HG02840 (cell line): ENCODE results near the gene CADM4.
A peak's percentile ranks its signal among the peaks of the same experiment; 100 is the strongest.
"Not testable (repeated sequence)": the region's sequence is repeated elsewhere in the genome, so short reads cannot be mapped to it uniquely, and the experiment has no call there.

Experiments used
- ATAC-seq: cut with Tn5 transposase; IDR thresholded peaks from one replicate; pipeline ENCODE4 v1.9.1; 2021; ENCODE audit warnings: mild to moderate bottlenecking, moderate library complexity, moderate number of reproducible peaks; ENCODE audit not compliant: unreplicated experiment, low FRiP score

The CADM4 gene, protein sequence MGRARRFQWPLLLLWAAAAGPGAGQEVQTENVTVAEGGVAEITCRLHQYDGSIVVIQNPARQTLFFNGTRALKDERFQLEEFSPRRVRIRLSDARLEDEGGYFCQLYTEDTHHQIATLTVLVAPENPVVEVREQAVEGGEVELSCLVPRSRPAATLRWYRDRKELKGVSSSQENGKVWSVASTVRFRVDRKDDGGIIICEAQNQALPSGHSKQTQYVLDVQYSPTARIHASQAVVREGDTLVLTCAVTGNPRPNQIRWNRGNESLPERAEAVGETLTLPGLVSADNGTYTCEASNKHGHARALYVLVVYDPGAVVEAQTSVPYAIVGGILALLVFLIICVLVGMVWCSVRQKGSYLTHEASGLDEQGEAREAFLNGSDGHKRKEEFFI

DNA sequence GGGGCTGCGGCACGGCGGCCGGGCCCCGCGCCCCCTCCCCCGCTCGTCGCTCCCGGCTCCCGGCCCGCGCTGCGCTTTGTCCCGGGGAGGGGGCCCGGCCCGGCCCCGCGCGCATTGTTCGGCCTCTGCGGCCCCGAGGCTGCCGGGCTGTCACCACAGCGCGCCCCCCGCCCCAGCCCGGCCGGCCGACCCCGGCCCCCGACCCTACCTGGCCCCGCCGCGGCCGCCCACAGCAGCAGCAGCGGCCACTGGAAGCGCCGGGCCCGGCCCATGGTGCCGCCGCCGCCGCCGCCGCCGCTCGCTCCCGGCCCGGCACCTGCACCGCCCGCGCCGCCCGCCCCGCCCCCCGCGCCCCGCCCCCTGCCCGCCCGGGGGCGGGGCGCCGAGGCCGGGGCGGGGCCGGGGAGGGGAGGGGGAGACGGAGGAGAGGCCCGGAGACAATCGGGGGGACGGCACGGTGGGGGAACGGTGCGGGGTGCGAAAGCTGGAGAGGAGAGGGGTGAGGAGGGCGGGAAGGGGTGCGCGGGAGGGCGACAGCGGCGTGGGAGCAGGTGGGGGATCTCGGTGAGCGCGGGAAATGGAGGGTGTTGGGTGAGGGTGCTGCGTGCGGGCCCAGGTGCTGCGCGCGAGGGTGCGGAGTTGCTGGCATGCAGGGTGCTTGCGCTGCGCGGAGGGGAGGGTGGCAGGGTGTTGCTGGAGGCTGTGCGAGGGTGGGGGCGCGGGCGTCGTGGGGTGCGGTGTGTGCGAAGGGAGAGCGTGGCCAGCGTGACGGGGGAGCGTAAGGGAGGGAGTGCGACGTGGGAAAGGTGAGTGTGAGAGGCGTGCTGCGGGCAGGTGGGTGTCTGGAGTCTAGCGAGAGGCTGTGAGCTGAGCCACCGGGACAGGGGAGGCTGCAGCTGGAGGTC is at the start of gene CADM4:
Gene CADM4 (minus strand): TSS at position 332 of the 905 bp plus-strand sequence. CDS start 60 bp downstream, at position 272.
- ATAC-seq: no peak

DNA sequence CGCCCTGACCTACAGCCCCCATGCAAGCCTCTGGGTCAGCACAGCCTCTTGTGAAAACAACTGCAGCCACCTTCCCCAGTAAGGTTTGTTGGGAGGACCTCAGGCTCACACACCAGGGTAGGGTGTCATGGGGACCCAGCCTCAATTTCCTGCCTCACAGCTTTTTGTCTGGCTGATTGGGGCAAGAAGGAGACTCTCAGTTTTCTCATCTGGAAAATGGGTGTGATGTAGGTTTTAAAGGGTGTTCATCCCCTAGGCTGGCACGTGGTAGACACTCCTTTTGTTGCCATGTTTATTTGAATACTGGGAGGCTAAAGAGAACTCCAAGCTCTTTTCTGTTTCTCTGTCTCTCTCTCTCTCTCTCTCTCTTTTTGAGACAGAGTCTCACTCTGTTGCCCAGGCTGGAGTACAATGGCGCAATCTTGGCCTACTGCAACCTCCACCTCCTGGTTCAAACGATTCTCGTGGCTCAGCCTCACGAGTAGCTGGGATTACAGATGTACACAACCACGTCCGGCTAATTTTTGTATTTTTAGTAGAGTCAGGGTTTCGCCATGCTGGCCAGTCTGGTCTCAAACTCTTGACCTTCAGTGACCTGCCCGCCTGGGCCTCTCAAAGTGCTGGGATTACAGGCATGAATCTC is 48.5 kb upstream of the CADM4 start:
- ATAC-seq: no peak

DNA sequence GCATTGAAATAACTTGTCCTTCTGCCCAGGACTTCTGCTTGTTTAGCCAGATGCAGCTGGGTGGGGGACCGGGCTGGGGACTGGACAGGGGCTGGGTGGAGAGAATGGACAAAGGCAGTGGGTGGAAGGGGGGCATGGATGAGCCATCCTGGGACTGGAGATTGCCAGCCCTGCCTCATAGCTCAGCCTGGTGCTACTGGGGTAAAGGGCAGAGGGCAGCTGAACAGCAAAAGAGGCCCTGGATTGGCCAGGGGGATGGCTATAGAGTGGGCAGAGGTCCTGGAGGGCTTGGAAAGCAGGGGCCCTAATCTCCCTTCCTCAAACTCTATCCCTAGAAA is 48.0 kb upstream of the CADM4 start:
- no peak for ATAC-seq

DNA sequence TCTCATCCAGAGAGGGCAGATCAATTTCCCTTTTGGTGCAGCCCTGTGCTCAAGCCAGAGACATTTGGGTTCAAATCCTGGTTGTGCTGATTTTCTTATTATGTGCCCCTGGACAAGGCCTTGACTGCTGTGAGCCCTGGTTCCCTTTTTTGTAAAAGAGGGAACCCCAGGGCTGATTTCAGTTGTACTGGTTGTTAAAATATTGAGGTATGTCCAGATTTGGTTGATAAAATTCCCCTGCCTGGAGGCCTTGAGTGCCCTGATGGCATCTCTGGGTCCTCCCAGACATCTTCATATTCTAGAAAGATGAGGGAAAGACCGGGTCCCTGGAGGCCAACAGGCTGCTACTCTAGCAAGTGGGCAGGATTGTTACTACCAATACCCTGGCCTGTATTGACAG is 44.7 kb upstream of the CADM4 start:
- ATAC-seq: no peak

DNA sequence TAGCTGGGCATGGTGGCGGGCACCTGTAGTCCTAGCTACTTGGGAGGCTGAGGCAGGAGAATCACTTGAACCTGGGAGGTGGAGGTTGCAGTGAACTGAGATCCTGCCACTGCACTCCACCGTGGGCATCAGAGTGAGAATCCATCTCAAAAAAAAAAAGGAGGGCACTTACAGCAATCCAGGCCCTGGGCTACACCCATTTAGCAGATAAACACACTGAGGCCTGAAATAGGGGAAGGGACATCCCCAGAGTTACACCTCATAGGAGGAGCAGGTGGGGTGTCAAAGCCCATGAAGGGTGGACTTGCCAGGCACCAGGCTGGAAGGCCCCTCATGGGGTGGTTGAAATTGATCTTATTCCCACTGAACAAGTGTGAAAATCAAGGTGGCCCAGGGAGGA is 44.3 kb upstream of the CADM4 start:
- ATAC-seq: no peak

DNA sequence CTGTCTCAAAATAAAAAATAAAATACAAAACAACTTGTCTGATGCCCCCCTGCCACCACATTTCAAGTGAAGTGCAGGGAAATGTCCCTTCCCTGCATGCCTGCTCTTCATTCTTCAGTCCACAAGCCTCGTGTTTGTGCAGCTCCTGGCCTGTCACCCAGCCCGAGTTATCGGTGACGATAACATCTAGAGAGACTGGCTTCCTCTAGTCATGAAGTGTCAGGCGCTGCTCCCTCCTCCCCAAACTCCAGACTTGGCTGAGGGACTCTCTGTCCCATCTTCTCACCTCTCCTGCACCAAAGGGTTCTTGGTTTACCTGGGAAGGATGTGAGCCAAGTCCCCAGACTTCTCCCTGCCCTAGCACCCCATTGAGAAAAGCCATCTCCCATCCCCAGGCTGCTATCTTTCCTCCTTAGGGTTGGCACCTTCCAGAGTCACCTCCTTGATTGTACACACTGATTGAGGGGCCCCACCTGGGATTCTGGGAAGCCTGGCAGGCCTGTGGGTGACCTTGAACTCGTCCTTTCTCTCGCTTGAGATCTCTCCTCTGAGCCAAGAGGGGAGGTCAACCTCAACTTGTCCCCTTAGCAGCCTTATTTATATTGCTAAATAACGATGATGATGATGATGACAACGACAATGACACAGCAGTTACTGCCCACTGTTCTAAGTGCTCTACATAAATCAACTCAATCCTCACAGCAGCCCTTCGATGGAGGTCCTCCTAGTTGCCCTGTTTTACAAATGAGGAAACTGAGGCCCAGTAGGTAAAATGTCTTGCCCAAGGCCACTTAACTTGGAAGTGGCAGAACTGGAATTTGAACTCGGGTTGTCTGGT is 43.4 kb upstream of the CADM4 start:
- no peak for ATAC-seq

DNA sequence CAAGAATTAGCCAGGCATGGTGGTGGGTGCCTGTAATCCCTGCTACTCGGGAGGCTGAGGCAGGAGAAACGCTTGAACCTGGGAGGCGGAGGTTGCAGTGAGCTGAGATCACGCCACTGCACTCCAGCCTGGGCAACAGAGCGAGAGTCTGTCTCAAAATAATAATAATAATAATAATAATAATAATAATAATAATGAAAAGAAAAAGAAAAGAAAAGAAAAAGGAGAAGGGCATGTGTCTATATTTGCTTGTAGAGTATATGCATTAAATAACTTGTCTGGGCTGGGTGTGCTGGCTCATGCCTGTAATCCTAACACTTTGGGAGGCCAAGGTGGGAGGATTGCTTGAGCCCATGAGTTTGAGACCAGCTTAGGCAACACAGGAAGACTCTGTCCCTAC is 42.6 kb upstream of the CADM4 start:
- not testable (repeated sequence) for ATAC-seq

DNA sequence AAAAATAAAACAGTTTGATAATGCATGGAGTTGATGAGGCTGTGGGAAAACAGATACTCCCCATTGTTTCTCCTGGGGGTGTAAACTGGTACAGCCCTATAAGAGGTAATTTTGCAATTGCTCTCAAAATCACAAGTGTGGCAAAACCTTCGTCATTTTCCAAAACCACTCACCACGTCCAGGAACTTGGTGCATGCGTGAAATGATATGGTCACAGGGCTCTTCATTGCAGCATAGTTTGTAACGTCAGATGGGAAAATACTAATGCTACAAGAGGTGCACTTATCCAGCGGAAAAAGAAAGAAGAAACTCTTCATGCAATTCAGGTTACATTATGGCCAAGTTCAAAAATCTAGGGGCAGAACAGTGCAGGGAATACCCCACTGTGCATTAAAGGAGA is 42.2 kb upstream of the CADM4 start:
- ATAC-seq: no peak

DNA sequence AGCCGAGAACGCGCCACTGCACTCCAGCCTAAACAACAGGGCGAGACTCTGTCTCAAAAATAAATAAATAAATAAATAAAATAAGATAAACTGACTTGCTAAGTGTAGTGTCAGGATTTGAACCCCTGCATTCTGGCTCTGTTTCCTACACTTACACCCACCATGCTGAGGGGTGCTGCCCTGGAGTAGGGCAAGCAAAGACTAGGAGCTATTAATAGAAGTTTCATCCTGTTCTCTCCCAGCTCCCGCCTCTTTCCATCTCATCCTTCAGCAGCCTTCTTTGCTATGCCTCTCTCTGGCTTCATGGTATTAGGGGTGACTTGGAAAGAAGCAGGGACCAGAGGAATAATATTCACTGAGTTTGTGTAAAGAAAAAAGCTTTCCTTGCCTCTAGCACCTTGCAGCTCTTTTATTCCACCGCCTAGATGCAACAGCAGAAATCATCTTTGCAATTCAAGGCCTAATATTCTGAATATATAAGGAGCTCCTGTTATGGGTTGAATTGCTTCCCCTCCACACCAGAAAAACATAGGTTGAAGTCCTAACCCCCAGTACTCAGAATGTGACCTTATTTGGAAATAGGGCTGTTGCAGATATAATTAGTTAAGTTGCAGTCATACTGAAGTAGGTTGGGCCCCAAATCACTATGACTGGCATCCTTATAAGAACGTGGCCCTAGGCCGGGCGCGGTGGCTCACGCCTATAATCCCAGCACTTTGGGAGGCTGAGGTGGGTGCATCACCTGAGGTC is 39.0 kb upstream of the CADM4 start:
- no peak for ATAC-seq

DNA sequence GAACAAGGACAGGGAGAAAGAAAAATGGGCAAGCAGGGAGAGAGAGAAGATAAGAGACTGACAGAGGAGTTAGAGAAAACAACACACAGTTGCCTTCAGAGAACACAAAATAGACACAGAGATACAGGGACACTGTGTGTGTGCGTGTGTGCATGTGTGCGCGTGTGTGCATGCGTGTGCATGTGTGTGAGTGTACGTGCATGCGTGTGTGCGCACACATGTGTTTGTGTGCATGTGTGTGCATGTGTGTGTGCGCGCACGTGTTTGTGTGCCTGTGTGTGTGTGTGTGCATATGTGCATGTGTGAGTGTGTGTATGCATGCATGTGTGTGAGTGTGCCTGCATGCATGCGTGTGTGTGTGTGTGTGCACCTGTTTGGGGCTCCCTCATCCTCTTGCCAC is 36.3 kb upstream of the CADM4 start:
- no peak for ATAC-seq

DNA sequence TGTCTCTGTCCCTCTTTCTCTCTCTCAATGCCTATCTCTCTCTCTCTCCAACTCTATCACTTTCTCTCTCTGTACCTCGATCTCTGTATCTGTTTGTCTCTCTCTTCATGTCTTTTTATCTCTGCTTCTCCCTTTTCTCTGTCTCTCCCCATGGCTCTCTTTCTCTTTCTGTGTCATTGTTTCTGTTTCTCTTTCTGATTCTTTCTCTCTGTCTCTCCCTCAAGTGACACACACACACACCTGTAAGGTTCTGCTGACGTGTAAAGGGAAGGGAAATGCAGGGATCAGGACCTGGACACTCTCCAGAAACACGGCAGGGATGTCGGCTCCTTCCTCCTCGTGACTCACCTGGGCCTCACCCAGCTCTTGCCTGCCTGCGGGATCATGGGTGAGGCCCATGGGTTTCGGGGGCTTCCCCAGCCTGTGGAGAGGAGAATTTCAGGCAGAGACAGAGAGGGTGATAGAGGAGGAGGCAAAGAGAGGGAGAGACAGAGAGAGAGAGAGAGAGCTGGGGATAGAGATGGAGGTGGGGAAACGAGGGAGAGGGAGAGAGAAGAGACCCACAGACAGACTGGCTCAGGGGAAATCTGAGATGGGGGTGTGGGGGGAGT is 35.7 kb upstream of the CADM4 start:
- no peak for ATAC-seq

DNA sequence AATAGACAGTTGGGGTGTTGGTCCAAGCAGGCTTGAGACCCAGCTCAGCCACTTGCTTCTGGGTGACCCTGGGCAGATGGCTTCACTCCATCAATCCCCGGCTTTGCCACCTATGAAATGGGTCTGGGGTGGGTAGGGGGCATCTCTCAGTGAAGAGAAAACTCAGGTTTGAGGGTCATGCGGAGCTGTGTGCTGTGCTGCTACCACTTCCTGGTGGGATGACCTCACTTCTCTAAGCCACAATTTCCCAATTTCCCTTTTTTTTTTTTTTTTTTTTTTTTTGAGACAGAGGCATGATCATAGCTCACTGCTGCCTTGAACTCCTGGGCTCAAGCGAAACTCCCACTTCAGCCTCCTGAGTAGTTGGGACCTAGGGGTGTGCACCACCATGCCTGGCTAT is 34.9 kb upstream of the CADM4 start:
- no peak for ATAC-seq

DNA sequence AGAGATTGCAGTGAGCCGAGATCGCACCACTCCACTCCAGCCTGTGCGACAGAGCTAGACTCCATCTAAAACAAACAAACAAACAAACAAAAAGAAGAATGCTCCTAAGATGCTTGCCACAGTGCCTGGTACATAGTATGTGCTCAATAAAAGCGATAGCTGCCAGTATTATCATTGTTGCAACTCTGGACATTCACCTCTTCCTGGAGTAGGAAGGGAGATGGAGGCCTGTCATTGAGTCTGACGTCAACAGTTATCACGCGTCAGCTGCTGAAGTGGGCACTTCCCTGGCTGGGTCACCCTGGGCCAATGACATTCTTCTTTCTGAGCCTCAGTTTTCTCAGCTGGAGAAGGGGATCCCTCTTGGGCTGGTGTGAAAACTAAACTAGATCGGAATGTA is 34.5 kb upstream of the CADM4 start:
- ATAC-seq: no peak

DNA sequence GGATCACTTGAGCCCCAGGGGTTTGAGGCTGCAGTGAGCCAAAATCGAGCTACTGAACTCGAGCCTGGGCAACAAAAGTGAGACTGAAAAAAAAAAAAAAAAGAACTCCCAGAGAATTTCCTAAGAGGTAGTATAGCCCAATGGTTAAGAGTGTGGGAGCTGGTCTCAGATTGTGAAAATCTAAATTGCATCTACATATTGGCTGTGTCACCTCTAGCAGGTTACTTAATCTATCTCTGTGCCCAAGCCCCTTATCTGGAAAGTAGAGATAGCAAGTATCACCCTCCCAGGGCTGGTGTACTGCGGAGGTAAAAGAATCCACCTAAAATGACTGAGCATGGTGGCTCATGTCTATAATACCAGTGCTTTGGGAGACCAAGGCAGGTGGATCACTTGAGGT is 34.0 kb upstream of the CADM4 start:
- ATAC-seq: no peak

DNA sequence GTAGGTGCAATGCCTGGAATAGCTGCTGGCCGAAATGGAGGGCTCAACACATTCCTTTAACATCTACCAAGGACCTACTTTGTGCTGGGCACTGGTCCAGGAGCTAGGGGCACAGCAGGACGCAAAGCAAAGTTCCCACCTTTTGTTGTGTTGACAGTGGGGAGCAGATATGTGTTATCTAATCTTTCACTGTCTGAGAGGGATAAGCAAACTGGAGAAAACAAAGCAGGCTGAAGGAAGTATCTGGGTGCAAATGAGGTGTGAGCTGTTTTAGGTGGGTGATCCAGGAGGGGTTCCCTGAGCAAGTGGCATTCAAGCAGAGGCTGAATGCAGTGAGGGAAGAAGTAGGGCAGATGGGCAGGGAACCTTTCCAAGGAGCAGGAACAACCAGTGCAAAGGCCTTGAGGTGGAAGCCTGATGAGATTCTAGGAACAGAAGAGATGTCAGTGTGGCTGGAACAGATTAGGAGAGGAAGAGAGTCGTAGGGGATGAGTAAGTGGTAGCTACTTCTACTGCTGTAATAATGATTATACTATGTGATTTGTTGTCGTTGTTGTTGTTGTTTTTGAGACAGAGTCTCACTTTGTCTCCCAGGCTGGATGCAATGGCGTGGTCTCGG is 32.5 kb upstream of the CADM4 start:
- ATAC-seq: no peak

DNA sequence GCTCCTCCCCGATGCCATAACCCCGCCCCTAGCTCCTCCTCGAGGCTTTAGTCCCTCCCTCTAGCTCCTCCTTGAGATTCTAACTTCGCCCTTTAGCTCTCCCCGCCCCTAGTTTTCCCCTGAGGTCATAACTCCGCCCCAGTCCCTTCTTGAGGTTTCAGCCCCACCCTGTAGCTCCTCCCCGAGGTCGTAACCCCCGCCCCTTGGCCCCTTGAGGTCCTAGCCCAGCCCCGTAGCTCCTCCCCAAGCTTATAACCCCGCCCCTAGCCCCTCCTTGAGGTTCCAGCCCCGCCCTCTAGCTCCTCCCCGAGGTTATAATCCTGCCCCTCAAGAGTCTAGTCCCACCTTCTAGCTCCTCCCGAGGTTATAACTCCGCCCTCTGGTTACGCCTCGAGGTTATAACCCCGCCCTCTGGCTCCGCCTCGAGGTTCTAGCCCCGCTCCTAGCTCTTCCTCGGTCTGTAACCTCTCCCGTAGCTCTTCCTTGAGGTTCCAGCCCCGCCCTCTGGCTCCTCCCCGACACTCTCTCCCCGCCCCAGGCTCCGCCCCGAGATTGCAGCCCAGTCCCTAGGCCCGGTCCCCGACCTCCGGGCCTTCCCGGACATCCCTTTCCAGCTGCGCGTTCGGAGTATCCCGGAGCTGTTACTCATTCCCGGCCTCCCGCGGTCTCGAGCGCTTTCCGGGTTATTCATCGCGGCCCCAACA is 28.9 kb upstream of the CADM4 start:
- ATAC-seq: peak; percentile 79

DNA sequence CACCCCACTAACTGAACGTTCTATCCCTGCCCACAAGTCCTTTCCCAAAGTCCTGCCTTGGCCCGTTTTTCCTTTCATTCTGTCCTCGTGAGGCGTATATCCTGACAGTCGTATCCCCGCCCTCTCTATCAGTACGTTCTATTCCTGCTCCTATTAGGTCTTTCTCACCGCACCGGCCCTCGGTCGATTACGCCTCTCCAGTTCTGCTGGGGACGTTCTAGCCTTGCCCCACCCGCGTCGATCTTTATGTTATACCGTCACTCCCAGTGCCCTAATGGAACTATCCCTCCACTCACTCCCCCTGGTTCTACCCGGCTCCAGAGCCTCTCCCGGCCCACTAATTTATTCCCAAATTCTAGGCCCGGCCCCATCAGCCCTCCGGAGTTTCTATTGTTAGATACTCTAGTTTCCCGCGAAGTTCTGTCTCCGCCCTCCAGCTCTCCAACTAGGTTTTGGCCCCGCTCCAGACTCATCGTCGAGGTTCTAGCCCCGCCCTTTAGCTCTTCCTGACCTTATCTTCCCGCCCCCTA is 28.3 kb upstream of the CADM4 start:
- ATAC-seq: no peak
